Right atrium auricular region (tissue), 2 donors: ENCODE results near the gene SCARB1. TPM values are rescaled to one million over a fixed set of nuclear protein-coding genes. Genes with fewer than 3 reads are reported as not detected.
A peak's percentile ranks its signal among the peaks of the same experiment; 100 is the strongest.

Experiments used
- DNase-seq: peaks from one replicate; pipeline ENCODE4 v3.0.0-alpha.2; 2019; ENCODE audit warnings: low spot score
- H3K27ac ChIP-seq, 2 donors: fragments of 200-600 bp; sonication (generic); 1 replicate in 1 of 2; 2 replicates in 1 of 2; pipeline ENCODE4 v1.5.1; 2016 to 2019
- H3K27me3 ChIP-seq, 2 donors: fragments of 200-600 bp; sonication (generic); one replicate each; pipeline versions ENCODE4 v1.5.1 to v1.6.0; 2017 to 2019
- H3K36me3 ChIP-seq: fragments of 200-600 bp; sonication (generic); one replicate; pipeline ENCODE4 v1.5.1; 2016
- H3K4me1 ChIP-seq, 2 donors: fragments of 200-600 bp; sonication (generic); one replicate each; pipeline versions ENCODE4 v1.5.1 to v1.6.0; 2017 to 2019
- H3K4me3 ChIP-seq, 2 donors: fragments of 200-600 bp; sonication (generic); 1 replicate in 1 of 2; 2 replicates in 1 of 2; pipeline ENCODE4 v1.5.1; 2017 to 2019; ENCODE audit warnings: mild to moderate bottlenecking in 1 of 2, moderate library complexity in 1 of 2
- H3K9me3 ChIP-seq, 2 donors: fragments of 200-600 bp; sonication (generic); one replicate each; pipeline ENCODE4 v1.5.1; 2019
- total RNA-seq, 2 donors: library from RNA; depleted of rRNA; stranded (reverse); fragments of >200 nt; gene quantifications; one replicate each; pipeline ENCODE4 v1.1.0, GENCODE V29; 2016
- TF ChIP-seq, protein P1 (sequence below), 2 donors: fragments of 200-600 bp; sonication (generic); IDR thresholded peaks; one replicate each; pipeline ENCODE4 v1.5.1; 2019; ENCODE audit warnings: antibody characterized with exemption in 2 of 2

SCARB1 gene
- total RNA-seq, 2 donors from 2014 or later: 14.9 to 22.6 TPM

DNA sequence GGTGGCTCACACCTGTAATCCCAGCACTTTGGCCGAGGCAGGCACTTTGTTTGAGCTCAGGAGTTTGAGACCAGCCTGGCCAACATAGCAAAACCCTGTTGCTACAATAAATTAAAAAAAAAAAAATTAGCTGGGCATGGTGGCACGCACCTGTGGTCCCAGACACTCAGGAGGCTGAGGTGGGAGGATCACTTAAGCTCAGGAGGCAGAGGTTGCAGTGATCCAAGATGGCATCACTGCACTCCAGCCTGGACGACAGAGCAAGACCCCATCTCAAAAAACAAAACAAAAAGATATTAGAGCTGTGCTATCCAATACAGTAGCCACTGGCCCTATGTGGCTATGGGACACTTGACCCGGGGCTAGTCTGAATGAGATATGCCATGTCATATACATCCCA lies 6.9 kb upstream of the SCARB1 start:
- H3K36me3 ChIP-seq: no peaks in the 10 kb centered on the region
- no peaks in the 10 kb centered on the region for H3K9me3 ChIP-seq
- no peak overlapping the region for H3K27ac ChIP-seq
- H3K27me3 ChIP-seq: no peaks in the 10 kb centered on the region
- H3K4me1 ChIP-seq: no peaks in the 10 kb centered on the region
- no peak for DNase-seq
- TF ChIP-seq, protein P1, sequence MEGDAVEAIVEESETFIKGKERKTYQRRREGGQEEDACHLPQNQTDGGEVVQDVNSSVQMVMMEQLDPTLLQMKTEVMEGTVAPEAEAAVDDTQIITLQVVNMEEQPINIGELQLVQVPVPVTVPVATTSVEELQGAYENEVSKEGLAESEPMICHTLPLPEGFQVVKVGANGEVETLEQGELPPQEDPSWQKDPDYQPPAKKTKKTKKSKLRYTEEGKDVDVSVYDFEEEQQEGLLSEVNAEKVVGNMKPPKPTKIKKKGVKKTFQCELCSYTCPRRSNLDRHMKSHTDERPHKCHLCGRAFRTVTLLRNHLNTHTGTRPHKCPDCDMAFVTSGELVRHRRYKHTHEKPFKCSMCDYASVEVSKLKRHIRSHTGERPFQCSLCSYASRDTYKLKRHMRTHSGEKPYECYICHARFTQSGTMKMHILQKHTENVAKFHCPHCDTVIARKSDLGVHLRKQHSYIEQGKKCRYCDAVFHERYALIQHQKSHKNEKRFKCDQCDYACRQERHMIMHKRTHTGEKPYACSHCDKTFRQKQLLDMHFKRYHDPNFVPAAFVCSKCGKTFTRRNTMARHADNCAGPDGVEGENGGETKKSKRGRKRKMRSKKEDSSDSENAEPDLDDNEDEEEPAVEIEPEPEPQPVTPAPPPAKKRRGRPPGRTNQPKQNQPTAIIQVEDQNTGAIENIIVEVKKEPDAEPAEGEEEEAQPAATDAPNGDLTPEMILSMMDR (IDR thresholded peaks at IDR 0.05): no peak
- no peak overlapping the region for H3K4me3 ChIP-seq

DNA sequence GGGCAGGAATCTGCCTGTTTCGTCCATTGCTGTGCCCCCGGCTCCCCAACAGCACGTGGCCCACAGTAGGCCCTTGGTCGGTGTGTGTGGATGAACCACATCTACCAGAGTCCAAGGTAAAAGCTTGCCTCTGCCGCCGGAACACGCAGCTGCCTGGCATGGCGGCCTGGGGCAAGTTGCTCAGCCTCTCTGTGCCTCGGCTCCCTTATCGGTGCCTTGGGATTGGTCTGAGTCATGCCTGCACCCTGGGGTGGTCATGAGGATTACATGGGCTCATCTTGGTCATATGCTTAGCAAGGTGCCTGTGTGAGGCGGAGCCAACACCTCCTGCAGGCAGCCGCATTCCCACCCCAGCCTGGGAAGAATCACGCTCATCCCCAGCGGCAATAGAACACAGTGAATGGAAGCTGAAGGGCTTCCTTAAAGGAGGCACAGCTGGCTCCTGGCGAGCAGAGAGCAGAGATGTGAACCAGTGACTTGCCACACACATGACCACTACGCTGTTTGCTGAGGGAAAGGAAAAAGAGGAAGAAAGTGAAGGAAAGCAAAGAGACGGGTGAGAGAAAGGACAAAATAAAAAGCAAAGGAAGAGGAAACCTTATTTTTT lies 5.5 kb upstream of the SCARB1 start:
- Histone ChIP-seq H3K27me3 (no peaks in the 10 kb centered on the region), H3K4me1 (peaks cover 0 to 3% of the 10 kb centered on the region in 2 donors), H3K36me3 (no peaks in the 10 kb centered on the region), H3K4me3 (peak overlapping the region in 1 of 2 donors; percentile 6), H3K27ac (peak overlapping the region in 1 of 2 donors; percentile 36), H3K9me3 (no peaks in the 10 kb centered on the region)
- TF ChIP-seq, protein P1 (IDR thresholded peaks at IDR 0.05): no peak
- no peak for DNase-seq

DNA sequence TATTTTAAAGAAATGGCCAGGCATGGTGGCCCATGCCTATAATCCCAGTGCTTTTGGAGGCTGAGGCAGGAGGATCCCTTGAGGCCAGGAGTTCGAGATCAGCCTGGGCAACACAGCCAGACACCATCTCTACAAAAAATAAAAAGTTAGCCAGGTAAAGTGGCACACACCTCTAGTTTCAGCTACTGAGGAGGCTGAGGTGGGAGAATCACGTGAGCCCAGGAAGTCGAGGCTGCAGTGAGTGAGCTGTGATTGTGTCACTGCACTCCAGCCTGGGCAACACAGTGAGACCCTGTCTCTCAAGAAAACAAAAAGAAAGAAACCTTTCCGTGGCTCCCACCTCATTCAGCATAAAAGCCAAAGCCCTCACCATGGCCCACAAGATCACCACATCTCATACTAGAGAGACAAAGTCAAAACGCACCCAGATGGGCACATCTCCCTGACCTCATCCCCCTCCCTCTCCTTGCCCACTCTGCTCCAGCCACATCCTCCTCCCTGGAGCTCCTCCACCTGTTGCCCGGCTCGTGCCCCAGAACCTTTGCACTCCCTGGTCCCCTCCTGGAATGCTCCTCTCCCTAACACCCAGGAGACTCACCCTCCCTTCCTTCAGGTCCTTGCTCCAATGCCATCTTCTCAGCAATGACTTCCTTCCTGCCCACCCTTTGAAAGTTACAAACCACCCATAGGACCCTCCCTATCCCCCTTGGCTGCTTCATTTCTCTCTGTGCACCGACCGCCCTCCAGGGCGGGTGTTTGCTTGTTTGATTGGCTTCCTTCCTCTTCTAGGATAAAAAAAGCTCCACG lies 4.8 kb upstream of the SCARB1 start:
- no peaks in the 10 kb centered on the region for H3K36me3 ChIP-seq
- no peaks in the 10 kb centered on the region for H3K9me3 ChIP-seq
- DNase-seq: no peak
- peak overlapping the region in 1 of 2 donors; percentile 36 for H3K27ac ChIP-seq
- H3K4me1 ChIP-seq: peaks cover 0 to 7% of the 10 kb centered on the region in 2 donors
- TF ChIP-seq, protein P1 (IDR thresholded peaks at IDR 0.05): no peak
- H3K4me3 ChIP-seq: peak overlapping the region in 1 of 2 donors; percentile 6
- no peaks in the 10 kb centered on the region for H3K27me3 ChIP-seq

DNA sequence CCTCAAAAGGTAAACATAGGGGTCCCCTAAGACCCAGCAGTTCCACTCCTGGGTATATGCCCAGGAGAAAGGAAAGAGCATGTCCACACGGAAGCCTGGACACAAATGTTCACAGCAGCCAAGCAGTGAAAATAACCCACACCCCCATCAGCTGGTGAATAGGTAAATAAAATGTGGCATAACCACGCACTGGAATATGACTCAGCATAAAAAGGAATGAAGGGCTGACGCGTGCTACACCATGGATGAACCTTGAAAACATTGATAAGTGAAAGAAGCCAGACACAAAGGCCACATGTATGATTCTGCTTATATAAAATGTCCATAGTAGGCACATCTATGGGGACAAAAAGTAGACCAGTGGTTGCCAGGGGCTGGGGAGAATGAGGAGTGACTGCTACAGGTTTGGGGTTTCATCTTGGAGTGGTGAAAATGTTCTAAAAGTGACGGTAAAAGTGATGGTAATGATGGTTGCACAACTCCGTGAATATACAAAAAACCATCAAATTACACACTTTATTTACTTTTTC lies 3.8 kb upstream of the SCARB1 start:
- H3K4me1 ChIP-seq: peaks cover 0 to 17% of the 10 kb centered on the region in 2 donors
- TF ChIP-seq, protein P1 (IDR thresholded peaks at IDR 0.05): no peak
- DNase-seq: no peak
- H3K27ac ChIP-seq: no peak overlapping the region
- H3K27me3 ChIP-seq: no peaks in the 10 kb centered on the region
- H3K36me3 ChIP-seq: no peaks in the 10 kb centered on the region
- no peaks in the 10 kb centered on the region for H3K9me3 ChIP-seq
- no peak overlapping the region for H3K4me3 ChIP-seq

DNA sequence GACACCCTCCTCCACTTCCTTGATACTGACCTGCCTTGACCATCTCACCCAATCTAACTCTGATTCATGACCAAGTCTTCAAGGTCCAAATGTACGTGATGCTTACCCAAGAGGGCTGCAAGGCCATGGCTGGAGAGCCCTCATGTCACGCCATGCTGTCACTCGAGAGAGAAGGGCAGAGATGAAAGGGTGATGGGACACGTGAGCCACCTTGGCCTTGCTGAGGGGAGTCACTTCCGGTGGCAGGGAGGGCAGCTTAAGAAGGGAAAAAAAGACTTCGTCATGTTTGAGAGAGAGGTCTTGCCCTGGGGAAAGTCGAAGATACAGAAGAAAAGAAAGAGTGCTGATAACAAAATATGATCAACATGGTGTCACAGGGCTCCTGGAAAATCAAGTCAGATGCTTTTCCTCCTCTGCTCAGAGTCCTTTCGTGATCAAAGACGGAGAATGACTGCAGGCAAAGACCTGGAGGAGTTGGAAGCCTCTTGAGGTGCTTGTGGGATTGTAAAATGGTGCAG lies 3.3 kb upstream of the SCARB1 start:
- H3K27ac ChIP-seq: no peak overlapping the region
- H3K4me3 ChIP-seq: no peak overlapping the region
- TF ChIP-seq, protein P1 (IDR thresholded peaks at IDR 0.05): no peak
- no peaks in the 10 kb centered on the region for H3K36me3 ChIP-seq
- no peaks in the 10 kb centered on the region for H3K9me3 ChIP-seq
- H3K27me3 ChIP-seq: no peaks in the 10 kb centered on the region
- peaks cover 0 to 23% of the 10 kb centered on the region in 2 donors for H3K4me1 ChIP-seq
- no peak for DNase-seq
